NCI-H1417 treated with DMSO at 0.1 percent for 48 hours (cell line): ENCODE data around the gene DGCR2.

Experiments used
- DNase-seq: peaks from one replicate; lab custom pipeline; 2025; lab: John Stamatoyannopoulos, UW

The DGCR2 gene

GRCh38 chr22:19127329-19128008 lies 5.3 kb upstream of the DGCR2 start:
- DNase-seq, result no peak

- DNase-seq, result no peak
These were observed 4.4 kb upstream of the DGCR2 start for GRCh38 chr22:19126309-19127273.

- DNase-seq, result no peak
These were observed 3.5 kb upstream of the DGCR2 start for GRCh38 chr22:19125474-19126308.

GRCh38 chr22:19125011-19125410 lies 2.8 kb upstream of the DGCR2 start:
- no peak for DNase-seq

- no peak for DNase-seq
These were observed 2.2 kb upstream of the DGCR2 start for GRCh38 chr22:19124377-19124776.

GRCh38 chr22:19123936-19124335 lies 1.7 kb upstream of the DGCR2 start:
- no peak for DNase-seq

- DNase-seq, result no peak
These were observed 710 bp upstream of the DGCR2 start for GRCh38 chr22:19122752-19123492.

GRCh38 chr22:19121631-19122142 lies 525 bp downstream of the DGCR2 start:
- no peak for DNase-seq

- DNase-seq, result no peak
These were observed 1.2 kb downstream of the DGCR2 start for GRCh38 chr22:19120829-19121630.

- no peak for DNase-seq
These were observed 2.3 kb downstream of the DGCR2 start for GRCh38 chr22:19119949-19120348.

GRCh38 chr22:19118329-19118880 lies 3.8 kb downstream of the DGCR2 start:
- no peak for DNase-seq

- no peak for DNase-seq
These were observed 5.1 kb downstream of the DGCR2 start for GRCh38 chr22:19117111-19117512.

- no peak for DNase-seq
These were observed 6.6 kb downstream of the DGCR2 start for GRCh38 chr22:19115628-19116027.

- no peak for DNase-seq
These were observed 7.1 kb downstream of the DGCR2 start for GRCh38 chr22:19114984-19115552.

- DNase-seq, result no peak
These were observed 8.8 kb downstream of the DGCR2 start for GRCh38 chr22:19113429-19113828.

- DNase-seq, result no peak
These were observed 10.6 kb downstream of the DGCR2 start for GRCh38 chr22:19111584-19111983.

- no peak for DNase-seq
These were observed 11.1 kb downstream of the DGCR2 start for GRCh38 chr22:19111140-19111539.

- no peak for DNase-seq
These were observed 11.6 kb downstream of the DGCR2 start for GRCh38 chr22:19110646-19111045.

GRCh38 chr22:19110064-19110458 lies 12.2 kb downstream of the DGCR2 start:
- DNase-seq, result no peak
